TTC549 (cell line): ENCODE results near the gene NTM.
"Not testable (repeated sequence)": the region's sequence is repeated elsewhere in the genome, so short reads cannot be mapped to it uniquely, and the experiment has no call there.

Experiments used
- FAIRE-seq: peaks from 2 replicates; lab custom pipeline; 2012; peaks lifted over from hg19 to GRCh38; lab: Jason Lieb, UNC

The NTM gene

DNA sequence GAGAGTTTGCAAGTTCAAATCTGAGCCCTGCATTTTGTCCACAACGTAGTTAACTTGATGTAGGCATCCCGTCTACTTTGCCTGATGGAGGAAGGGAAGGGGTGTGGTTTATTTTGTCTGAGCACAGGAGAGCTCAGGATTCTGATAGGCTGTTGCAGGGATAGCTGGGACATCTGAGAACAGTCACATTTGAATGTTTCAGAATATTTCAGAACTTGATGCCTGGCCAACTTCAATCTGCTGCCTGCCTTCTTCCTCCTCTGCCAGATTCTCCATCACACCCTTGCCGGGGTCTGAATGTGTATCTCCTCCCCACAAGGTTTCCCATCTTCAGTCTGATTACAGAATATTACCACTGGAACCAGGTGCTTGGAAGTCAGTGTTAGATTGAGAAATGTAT is 51.6 kb downstream of the NTM start:
- FAIRE-seq = no peak

GRCh38 chr11:131422496-131422895 is 52.1 kb downstream of the NTM start:
- no peak for FAIRE-seq

- no peak for FAIRE-seq
Measured at GRCh38 chr11:131423688-131424087, 53.3 kb downstream of the NTM start.

DNA sequence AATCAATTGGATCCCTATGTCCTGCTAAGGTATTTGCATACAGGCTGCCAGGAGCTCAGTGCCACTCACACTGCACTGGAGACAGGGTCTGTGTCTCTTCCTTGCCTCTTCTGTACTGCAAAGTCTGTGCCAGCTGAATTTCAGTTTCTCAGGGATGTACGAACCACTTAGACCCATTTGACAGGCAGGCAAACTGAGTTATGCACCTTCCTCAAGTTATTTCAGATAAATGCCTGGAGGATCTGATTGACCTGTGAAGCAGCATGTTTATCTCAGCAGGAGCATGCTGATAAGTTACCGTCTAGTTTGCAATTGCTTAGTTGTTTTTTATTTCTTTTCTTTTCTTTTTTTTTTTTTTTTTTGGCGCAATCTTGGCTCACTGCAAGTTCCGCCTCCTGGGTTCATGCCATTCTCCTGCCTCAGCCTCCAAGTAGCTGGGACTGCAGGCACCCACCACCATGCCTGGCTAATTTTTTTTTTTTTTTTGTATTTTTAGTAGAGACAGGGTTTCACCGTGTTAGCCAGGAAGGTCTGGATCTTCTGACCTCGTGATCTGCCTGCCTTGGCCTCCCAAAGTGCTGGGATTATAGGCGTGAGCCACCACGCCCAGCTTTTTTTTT is 54.0 kb downstream of the NTM start:
- FAIRE-seq = not testable (repeated sequence)

DNA sequence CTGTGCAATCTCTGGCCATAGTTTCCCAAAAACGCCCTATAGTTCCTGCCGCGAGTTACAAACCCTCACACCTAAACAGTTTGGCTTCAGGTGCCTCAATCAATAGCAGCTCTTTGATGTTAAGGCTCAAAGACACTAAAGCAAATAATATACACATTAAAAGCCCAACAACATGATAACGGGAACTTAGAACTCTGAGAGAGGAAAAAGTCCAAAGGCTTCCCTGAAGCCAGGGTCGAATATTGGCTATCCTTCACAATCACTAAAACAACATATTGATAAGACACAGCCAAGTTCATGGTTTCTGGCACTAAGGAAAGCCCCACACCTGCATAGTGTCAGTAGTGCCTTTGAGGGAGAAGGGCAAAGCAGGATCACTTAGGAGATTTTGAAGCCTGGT is 54.9 kb downstream of the NTM start:
- FAIRE-seq = no peak

DNA sequence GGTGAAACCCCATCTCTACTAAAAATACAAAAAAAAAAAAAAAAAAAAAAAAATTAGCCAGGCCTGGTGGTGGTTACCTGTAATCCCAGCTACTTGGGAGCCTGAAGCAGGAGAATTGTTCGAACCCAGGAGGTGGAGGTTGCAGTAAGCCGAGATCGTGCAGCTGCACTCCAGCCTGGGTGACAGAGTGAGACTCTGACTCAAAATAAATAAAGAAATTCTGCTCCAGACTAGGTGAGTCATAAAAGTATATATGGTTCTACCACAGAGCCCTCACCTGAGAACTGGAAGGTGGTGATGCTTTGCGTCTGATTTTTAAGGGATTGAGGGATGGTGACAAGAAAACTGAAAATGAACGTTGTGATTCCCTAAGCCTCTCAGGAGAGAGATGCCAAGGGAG is 58.4 kb downstream of the NTM start:
- FAIRE-seq = no peak

DNA sequence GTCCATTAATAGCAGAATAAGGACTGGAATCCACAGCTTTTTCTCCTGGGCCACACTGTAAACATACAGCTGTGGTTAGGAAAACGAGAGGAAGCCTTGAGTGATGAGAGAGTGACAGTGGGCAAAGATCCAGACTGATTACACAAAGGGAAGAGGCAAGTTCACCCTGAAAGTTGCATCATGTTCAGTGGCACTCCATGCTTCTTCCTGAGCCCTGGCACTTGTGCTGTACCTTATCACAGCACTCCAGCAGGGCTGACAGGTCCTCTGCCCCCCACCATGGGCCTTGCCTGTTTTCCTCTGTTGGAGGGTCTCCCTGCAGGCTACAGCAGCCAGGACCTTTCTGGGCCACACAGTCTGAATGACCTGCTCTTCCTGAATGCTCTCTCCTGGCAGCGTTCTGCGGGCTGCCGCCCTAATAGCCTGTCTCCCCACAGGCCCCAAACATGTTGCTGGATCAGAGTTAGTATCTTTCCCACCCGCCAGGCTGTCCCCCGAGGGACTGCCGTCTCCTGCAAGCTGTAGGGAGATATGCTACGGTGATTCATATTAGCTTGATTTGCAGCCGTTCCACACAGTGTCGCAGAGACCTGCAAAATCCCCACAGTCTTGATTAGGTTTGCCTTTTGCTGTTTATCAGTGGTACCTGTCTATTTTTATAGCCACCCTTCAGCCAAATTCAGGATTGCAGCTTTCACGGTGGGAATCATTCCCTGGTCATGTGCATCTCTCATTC is 60.2 kb downstream of the NTM start:
- no peak for FAIRE-seq

- FAIRE-seq = no peak
Measured at GRCh38 chr11:131441051-131441810, 70.8 kb downstream of the NTM start.

GRCh38 chr11:131446590-131447275 is 76.3 kb downstream of the NTM start:
- FAIRE-seq = no peak

- FAIRE-seq = no peak
Measured at GRCh38 chr11:131447277-131447815, 76.9 kb downstream of the NTM start.

DNA sequence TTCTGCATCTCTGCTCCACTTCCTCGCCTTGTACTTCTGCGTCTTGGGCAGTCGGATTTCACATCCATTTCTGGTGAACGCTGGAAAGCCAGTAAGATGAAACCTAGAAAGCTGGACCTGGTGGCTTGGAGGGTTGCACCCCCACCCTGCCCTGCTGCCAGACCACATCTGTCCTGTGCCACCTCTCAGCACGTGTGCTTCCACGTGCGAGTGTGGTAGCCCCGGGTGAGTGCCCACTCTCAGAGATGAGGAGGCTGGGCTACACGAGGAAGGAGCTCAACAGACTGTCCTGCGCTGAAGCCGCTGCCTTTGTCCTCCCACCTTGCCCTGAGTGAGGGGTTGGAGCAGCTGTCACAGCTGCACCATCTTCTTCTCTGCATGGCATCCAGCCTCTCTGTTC is 77.5 kb downstream of the NTM start:
- FAIRE-seq = no peak

GRCh38 chr11:131449036-131450019 is 78.9 kb downstream of the NTM start:
- FAIRE-seq = no peak

GRCh38 chr11:131454490-131454889 is 84.1 kb downstream of the NTM start:
- FAIRE-seq = no peak

DNA sequence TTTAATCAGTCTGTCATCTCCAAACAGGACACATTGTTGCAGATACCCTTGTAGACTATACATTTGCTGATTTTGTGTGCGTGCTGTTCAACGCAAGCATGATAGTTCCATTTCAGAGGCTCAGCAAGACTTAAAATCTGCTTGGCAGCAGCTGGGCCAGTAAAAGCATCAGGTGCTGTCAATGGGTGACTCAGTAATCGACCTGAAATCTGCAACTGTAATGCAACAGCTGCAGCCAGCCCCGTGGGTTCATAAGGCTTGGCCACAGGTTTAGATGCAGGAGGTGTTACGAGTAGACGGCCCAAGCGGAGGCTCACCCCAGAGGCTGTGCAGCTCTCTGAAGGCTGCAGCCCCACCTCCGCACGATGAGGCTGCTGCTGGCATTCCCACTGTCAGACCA is 84.6 kb downstream of the NTM start:
- no peak for FAIRE-seq

- FAIRE-seq = no peak
Measured at GRCh38 chr11:131455843-131456704, 85.7 kb downstream of the NTM start.

GRCh38 chr11:131457163-131457562 is 86.7 kb downstream of the NTM start:
- FAIRE-seq = no peak

DNA sequence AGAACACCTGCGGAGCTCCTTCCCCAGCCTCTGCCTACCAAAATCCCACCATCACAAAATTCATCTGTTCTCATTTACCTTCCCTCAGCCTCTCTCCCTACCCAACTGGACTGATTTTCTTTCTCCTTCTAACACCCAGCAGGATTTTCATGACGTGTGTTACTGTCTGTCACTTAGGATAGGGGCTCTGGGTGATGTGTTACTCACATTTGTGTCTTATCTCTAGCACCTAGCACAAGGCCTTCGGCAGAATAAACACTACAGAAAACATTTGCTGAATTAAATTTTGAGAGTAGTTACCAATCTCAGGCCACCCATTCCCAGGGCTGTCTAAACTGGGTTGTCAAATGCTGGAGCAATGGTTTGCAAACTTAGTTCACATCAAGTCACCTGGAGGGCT is 88.0 kb downstream of the NTM start:
- no peak for FAIRE-seq

- no peak for FAIRE-seq
Measured at GRCh38 chr11:131460931-131461330, 90.5 kb downstream of the NTM start.

DNA sequence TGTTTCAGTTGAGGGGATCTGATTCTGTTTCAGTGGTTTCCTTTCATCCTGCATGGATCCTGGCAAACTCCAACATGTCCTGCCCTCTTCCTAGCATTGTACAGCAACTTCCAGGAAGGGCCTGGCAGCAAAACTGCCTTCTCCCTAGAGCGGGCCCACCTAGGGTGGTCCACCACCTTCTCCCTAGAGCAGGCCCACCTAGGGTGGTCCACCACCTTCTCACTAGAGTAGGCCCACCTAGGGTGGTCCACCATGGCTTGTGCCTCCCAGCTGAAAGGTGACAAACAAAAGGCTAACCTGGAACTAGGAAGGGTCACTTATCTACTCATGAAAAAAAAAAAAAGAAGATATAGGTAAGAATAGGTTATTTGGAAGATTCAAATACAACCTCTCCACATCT is 92.2 kb downstream of the NTM start:
- no peak for FAIRE-seq

DNA sequence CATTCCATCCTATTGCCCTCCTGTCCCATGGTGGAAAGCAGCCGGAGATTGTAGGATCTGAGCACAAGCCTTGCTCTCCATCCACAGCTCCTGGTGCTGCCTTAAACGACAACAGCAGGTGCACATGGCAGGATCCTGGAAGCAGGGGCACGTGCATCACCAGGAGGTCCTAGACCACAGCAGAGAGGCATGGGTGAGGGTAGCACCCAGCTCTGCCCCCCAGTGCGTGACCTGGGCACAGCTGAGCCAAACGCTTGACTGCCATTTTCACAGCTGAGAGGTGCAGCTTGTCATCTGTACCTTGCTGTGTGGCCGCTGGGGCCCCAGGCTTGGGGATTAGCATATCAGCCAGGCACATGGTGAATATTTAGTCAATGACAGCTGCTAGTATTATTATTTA is 92.7 kb downstream of the NTM start:
- FAIRE-seq = no peak
